DOHH2 (cell line): Measurements from ENCODE around the gene CPNE9.

Source experiments
- EZH2phosphoT487 ChIP-seq: fragments of 200-600 bp; sonication (generic); IDR thresholded peaks from 2 replicates; pipeline ENCODE4 v1.6.1; 2017; ENCODE audit warnings: borderline replicate concordance, mild to moderate bottlenecking, antibody characterized with exemption, low read length, moderate library complexity, mixed read lengths
- TF ChIP-seq, protein P1 (sequence below): fragments of 200-600 bp; sonication (generic); IDR thresholded peaks from one replicate; pipeline ENCODE4 v1.5.1; 2014; ENCODE audit warnings: antibody characterized with exemption, mild to moderate bottlenecking, low read depth, low read length; ENCODE audit not compliant: poor library complexity, severe bottlenecking

DNA sequence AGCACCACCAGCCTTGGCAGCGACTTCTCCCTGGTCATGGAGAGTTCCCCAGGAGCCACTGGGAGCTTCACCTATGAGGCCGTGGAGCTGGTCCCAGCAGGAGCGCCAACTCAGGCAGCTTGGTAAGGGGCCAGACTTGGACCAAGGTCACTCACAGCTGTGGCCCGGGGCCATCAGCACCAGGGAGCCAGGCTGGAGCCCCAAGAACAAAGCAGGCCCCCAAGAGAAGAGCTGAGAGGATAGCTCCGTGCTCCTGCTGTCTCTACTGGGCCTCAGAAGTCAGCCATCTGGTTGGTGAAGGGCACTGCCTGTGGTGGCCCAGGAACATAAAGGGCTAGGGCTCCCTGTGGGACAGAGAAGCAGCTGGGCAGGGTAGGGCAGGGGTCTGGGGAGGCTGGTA is 14.7 kb upstream of the CPNE9 start:
- TF ChIP-seq, protein P1, sequence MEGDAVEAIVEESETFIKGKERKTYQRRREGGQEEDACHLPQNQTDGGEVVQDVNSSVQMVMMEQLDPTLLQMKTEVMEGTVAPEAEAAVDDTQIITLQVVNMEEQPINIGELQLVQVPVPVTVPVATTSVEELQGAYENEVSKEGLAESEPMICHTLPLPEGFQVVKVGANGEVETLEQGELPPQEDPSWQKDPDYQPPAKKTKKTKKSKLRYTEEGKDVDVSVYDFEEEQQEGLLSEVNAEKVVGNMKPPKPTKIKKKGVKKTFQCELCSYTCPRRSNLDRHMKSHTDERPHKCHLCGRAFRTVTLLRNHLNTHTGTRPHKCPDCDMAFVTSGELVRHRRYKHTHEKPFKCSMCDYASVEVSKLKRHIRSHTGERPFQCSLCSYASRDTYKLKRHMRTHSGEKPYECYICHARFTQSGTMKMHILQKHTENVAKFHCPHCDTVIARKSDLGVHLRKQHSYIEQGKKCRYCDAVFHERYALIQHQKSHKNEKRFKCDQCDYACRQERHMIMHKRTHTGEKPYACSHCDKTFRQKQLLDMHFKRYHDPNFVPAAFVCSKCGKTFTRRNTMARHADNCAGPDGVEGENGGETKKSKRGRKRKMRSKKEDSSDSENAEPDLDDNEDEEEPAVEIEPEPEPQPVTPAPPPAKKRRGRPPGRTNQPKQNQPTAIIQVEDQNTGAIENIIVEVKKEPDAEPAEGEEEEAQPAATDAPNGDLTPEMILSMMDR = no peak
- no peak for TF ChIP-seq EZH2phosphoT487
